ENCODE results near the gene LKAAEAR1.
"Not testable (repeated sequence)": the region's sequence is repeated elsewhere in the genome, so short reads cannot be mapped to it uniquely, and the experiment has no call there.

DNA sequence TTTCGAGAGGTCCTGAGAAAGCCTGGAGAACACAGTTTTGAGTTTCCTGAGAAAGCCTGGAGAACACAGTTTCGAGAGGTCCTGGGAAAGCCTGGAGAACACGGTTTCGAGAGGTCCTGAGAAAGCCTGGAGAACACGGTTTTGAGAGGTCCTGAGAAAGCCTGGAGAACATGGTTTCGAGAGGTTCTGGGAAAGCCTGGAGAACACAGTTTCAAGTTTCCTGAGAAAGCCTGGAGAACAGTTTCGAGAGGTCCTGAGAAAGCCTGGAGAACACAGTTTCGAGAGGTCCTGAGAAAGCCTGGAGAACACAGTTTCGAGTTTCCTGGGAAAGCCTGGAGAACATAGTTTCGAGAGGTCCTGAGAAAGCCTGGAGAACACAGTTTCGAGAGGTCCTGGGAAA lies 39.3 kb upstream of the LKAAEAR1 start:
- TF ChIP-seq, protein P1, sequence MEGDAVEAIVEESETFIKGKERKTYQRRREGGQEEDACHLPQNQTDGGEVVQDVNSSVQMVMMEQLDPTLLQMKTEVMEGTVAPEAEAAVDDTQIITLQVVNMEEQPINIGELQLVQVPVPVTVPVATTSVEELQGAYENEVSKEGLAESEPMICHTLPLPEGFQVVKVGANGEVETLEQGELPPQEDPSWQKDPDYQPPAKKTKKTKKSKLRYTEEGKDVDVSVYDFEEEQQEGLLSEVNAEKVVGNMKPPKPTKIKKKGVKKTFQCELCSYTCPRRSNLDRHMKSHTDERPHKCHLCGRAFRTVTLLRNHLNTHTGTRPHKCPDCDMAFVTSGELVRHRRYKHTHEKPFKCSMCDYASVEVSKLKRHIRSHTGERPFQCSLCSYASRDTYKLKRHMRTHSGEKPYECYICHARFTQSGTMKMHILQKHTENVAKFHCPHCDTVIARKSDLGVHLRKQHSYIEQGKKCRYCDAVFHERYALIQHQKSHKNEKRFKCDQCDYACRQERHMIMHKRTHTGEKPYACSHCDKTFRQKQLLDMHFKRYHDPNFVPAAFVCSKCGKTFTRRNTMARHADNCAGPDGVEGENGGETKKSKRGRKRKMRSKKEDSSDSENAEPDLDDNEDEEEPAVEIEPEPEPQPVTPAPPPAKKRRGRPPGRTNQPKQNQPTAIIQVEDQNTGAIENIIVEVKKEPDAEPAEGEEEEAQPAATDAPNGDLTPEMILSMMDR (IDR thresholded peaks at IDR 0.05; ENCODE audit: low read depth, low read length): not testable (repeated sequence)
- TF ChIP-seq, protein P2, sequence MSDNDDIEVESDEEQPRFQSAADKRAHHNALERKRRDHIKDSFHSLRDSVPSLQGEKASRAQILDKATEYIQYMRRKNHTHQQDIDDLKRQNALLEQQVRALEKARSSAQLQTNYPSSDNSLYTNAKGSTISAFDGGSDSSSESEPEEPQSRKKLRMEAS (IDR thresholded peaks at IDR 0.05; ENCODE audit: low read depth, low read length): not testable (repeated sequence)
- TF ChIP-seq POLR2A (IDR thresholded peaks at IDR 0.05; ENCODE audit: extremely low read depth, insufficient read length); MYC (IDR thresholded peaks at IDR 0.05; ENCODE audit: low read depth, low read length): not testable (repeated sequence)
